Pancreas (tissue), 10 donors: Measurements from ENCODE around the gene PXK. TPM values are rescaled to one million over a fixed set of nuclear protein-coding genes. Genes with fewer than 3 reads are reported as not detected.

Source experiments
- ATAC-seq, 4 donors: fragments of 200-7000 bp; cut with Tn5 transposase; one replicate each; pipeline versions ENCODE4 v1.8.0 to v1.9.1; 2020; ENCODE audit warnings: mild to moderate bottlenecking in 4 of 4, moderate library complexity in 4 of 4
- DNase-seq, 6 donors: peaks; one replicate each; pipeline ENCODE4 v3.0.0-alpha.2; 2020
- FAIRE-seq: peaks from 2 replicates; lab custom pipeline; 2012; peaks lifted over from hg19 to GRCh38; lab: Jason Lieb, UNC
- H3K27ac ChIP-seq, 4 donors: fragments of 200-600 bp; sonication (generic); 1 replicate in 3 of 4; 2 replicates in 1 of 4; pipeline versions ENCODE4 v1.5.0 to v1.8.0; 2020
- H3K27me3 ChIP-seq, 4 donors: fragments of 200-600 bp; one replicate each; pipeline ENCODE4 v1.8.0; 2021
- H3K36me3 ChIP-seq, 3 donors: fragments of 200-600 bp; sonication (generic) in 1 of 3; one replicate each; pipeline versions ENCODE4 v1.5.0 to v1.8.0; 2020 to 2021
- H3K4me1 ChIP-seq, 3 donors: fragments of 200-600 bp; one replicate each; pipeline ENCODE4 v1.8.0; 2021
- H3K4me3 ChIP-seq, 4 donors: fragments of 200-600 bp; sonication (generic) in 2 of 4; one replicate each; pipeline versions ENCODE4 v1.5.0 to v1.8.0; 2020 to 2021
- H3K9me3 ChIP-seq, 4 donors: fragments of 200-600 bp; one replicate each; pipeline ENCODE4 v1.8.0; 2021
- WGBS, 2 donors: extraction: QIAGEN DNeasy Blood & Tissue Kit; methylation state at CpG; one replicate each; pipeline ENCODE4 v1.1.7; 2013; 5-methylcytosine and 5-hydroxymethylcytosine counted together
- intact Hi-C, 3 donors: fragments of 100-400 bp; cut with DNase I; formaldehyde crosslinking; loops; one replicate each; pipeline versions ENCODE4 v1.11.1 to v1.14.2; 2022
- polyA plus RNA-seq, 2 donors: library from polyadenylated mRNA; stranded (reverse); fragments of 200-250 nt; gene quantifications; one replicate each; pipeline ENCODE4 v1.2.3, GENCODE V29; 2013
- total RNA-seq, 6 donors: library from RNA; stranded (reverse); fragmentation: NEBNext Ultra II Directional in 4 of 6; extraction: Animal tissue kit (Norgen Biotek cat#: 25700) in 4 of 6; gene quantifications; one replicate each; pipeline versions ENCODE4 v1.2.1 to v1.2.4, GENCODE V29; 2021 to 2023
- TF ChIP-seq, protein P1 (sequence below), 4 donors: fragments of 200-600 bp; sonication (generic) in 3 of 4; IDR thresholded peaks; one replicate each; pipeline versions ENCODE4 v1.5.0 to v1.8.0; 2021; ENCODE audit warnings: antibody characterized with exemption in 4 of 4
- donor health status: healthy with polysubstance abuse.
- donor health status: DM: no; HTN: no; CAD: no; lungs with moderate emphysema.
- donor health status: DM: no; HTN: no; CAD: no.
- donor health status: control.
- donor health status: control.
- donor health status: Bipolar disorder and iron deficiency.
- donor health status: DM: yes; HTN: yes; CAD: no.
- donor health status: DM: no; HTN: no; CAD: no.
- donor health status: DM: no; HTN: no; CAD: no.
- donor health status: DM: yes; HTN: yes; CAD: no.

The PXK gene
- total and polyA plus RNA-seq, 8 donors, result 3.2 to 11.2 (median 7.4) TPM

DNA sequence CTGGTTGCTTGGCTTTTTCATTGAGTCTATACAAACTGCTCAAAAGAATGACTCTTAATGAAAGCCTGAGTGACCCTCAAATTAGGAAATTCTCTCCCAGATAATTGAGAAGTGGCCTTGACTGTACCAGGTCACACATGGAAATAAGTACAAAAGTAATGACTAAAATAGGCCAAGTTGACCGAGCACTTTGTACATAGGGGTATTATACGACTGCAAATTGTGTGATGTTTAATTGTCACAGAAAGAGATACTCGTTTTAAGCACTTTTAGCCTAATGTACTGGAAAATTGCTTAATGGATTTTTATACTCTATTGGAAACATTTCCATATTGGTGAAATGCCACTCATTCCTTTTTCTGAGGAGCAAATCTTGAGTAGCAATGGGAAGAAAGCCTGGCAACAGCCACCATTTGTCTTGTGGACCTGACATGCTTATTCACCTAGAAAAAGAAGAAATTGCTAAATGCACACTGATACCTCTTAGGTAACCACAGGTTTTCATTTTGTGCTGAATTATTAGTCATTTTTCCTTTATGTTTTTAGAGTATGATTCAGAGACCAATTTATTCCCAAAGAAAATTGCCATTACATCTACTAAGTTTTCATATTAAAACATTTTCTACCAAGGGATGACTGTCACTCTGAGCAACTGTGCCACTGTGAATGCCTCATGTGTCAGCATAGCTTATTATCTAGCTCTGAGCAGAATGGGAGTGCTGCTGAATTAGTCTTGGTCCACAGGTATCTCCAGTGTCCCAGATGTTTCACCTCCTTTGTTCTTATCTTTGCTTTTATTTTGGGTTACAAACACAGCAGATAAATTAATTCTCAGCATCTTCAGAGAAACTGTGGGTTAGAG lies 8.9 kb upstream of the PXK start:
- ATAC-seq, result peak in 3 of 4 donors; percentile 7 to 72 (median 64)
- Histone ChIP-seq H3K27me3 (no peaks in the 10 kb centered on the region), H3K27ac (no peak overlapping the region), H3K36me3 (peaks cover 0 to 4% (median under 1%) of the 10 kb centered on the region in 3 donors), H3K9me3 (no peaks in the 10 kb centered on the region), H3K4me1 (peaks cover 5 to 10% (median 7%) of the 10 kb centered on the region in 3 donors), H3K4me3 (no peak overlapping the region)
- 60 to 61% methylated on average over 3 of the region's 3 CpGs for WGBS, 2 donors
- intact Hi-C loops, result no loop called here
- no peak for DNase-seq
- TF ChIP-seq, protein P1, sequence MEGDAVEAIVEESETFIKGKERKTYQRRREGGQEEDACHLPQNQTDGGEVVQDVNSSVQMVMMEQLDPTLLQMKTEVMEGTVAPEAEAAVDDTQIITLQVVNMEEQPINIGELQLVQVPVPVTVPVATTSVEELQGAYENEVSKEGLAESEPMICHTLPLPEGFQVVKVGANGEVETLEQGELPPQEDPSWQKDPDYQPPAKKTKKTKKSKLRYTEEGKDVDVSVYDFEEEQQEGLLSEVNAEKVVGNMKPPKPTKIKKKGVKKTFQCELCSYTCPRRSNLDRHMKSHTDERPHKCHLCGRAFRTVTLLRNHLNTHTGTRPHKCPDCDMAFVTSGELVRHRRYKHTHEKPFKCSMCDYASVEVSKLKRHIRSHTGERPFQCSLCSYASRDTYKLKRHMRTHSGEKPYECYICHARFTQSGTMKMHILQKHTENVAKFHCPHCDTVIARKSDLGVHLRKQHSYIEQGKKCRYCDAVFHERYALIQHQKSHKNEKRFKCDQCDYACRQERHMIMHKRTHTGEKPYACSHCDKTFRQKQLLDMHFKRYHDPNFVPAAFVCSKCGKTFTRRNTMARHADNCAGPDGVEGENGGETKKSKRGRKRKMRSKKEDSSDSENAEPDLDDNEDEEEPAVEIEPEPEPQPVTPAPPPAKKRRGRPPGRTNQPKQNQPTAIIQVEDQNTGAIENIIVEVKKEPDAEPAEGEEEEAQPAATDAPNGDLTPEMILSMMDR (IDR thresholded peaks at IDR 0.05), result no peak
- no peak for FAIRE-seq

DNA sequence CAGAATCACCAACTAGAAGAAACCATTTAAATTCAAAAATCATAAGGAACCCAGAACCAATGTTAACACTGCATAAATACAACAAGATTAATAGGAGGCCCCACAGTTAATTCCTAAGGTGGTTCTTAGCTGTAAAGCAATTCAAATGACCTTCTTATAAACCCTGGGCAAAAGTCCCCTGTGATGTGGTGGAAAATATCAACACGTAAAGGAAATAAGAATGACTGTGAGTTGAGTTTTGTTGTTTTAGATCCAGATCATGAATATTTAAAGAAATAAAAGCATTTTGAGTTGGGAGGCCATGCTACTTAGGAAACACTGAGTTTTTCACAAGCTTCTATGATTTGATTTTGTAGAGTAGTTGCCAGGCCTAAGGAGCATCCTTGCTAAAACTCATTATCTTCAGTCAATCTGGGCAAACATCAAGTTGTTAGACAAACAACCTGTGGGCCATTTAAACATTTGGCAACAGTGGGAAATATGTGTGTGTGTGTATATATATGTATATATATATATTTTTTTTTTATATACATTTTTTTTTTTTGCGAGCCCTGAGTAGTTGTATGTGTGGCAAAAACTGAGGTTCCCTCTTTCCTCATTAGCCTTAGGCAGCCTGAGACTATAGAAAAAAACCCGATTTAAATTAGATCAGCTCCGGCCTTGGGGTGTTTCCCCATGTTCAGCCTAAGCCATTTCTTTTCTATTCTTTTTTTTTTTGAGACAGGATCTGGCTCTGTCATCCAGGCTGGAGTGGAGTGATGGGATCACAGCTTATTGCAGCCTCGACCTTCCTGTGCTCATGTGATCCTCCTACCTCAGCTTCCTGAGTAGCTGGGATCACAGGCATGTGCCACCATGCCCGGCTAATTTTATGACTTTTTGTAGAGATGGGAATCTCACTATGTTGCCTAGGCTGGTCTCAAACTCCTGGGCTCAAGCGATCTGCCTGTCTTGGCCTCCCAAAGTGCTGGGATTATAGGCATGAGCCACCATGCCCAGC lies 8.0 kb upstream of the PXK start:
- intact Hi-C loops, result loop anchor here in 1 of 3 donors (5.0 kb wide), 1 partner anchor 88 kb away; no protein-coding TSS in a partner anchor
- H3K36me3 ChIP-seq, result no peaks in the 10 kb centered on the region
- DNase-seq, result no peak
- TF ChIP-seq, protein P1 (IDR thresholded peaks at IDR 0.05), result no peak
- peaks cover 5 to 10% (median 7%) of the 10 kb centered on the region in 3 donors for H3K4me1 ChIP-seq
- WGBS, 2 donors, result 87 to 94% methylated on average over 7 of the region's 7 CpGs
- peak overlapping the region in 2 of 4 donors; percentile 58 to 72 for H3K27ac ChIP-seq
- no peak for ATAC-seq
- no peaks in the 10 kb centered on the region for H3K9me3 ChIP-seq
- H3K27me3 ChIP-seq, result no peaks in the 10 kb centered on the region
- H3K4me3 ChIP-seq, result no peak overlapping the region
- no peak for FAIRE-seq

DNA sequence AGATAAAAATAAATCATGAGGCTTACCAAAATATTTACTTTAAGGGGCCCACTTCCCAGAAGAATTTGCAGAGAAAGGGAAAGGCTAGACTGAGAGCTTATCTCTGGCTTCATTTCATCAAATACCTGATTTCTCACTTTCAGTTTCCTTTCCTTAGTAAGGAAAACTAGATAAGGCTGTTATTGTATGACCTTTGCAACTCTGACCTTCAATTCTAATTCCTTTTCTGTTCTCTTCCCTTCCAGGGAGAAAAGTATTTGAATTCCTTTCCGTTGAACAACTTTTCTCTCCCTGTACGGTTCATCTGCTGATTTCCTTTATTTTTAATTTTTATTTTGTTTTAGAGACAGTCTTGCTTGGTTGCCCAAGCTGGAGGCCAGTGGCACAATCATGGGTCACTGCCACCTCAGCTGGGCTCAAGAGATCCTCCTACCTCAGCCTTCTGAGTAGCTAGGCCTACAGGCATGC lies 7.1 kb upstream of the PXK start:
- DNase-seq (no peak), FAIRE-seq (no peak), ATAC-seq (peak; percentile 38 to 86 (median 46))
- Histone ChIP-seq H3K27ac (peak overlapping the region in 2 of 4 donors; percentile 58 to 72), H3K4me3 (no peak overlapping the region), H3K9me3 (no peaks in the 10 kb centered on the region), H3K36me3 (no peaks in the 10 kb centered on the region), H3K27me3 (no peaks in the 10 kb centered on the region), H3K4me1 (peaks cover 5 to 10% (median 7%) of the 10 kb centered on the region in 3 donors)
- intact Hi-C loops, result loop anchor here in 1 of 3 donors (5.0 kb wide), 1 partner anchor 87 kb away; no protein-coding TSS in a partner anchor
- WGBS, 2 donors, result 27 to 28% methylated on average over 2 of the region's 2 CpGs
- TF ChIP-seq, protein P1 (IDR thresholded peaks at IDR 0.05), result no peak

DNA sequence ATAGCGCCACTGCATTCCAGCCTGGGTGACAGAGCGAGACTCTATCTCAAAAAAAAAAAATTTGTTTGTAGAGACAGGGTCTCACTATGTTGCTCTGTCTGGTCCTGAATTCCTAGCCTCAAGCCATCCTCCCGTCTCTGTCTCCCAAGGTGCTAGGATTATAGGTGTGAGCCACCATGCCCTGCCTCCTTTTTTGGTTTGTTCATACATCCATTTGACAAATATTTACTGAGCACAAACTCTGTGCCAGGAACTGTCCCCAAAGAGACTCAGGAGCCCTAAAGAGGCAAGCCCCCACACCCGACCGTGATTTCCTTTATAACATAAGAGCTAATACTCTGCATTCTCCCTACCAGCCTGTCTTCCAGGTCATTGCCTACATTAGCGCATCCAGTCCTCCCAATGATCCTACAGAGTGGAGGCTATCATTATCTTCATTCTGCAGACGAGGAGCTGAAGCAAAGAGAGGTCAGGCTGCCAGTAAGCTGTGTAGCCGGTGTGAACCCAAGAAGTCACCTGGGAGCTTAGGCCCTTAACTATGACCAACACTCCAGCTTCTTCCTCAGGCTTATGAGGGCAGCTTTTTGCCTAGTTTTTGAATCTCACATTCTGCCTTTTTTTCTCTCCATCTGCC lies 6.3 kb upstream of the PXK start:
- H3K36me3 ChIP-seq, result no peaks in the 10 kb centered on the region
- DNase-seq (no peak), ATAC-seq (no peak), FAIRE-seq (no peak)
- no peak overlapping the region for H3K4me3 ChIP-seq
- H3K27me3 ChIP-seq, result no peaks in the 10 kb centered on the region
- 91 to 92% methylated on average over 8 of the region's 8 CpGs for WGBS, 2 donors
- intact Hi-C loops, result loop anchor here in 1 of 3 donors (5.0 kb wide), 1 partner anchor 86 kb away; no protein-coding TSS in a partner anchor
- H3K27ac ChIP-seq, result peak overlapping the region in 1 of 4 donors; percentile 58
- TF ChIP-seq, protein P1 (IDR thresholded peaks at IDR 0.05), result no peak
- H3K9me3 ChIP-seq, result no peaks in the 10 kb centered on the region
- H3K4me1 ChIP-seq, result peaks cover 5 to 10% (median 7%) of the 10 kb centered on the region in 3 donors
